PFSK-1 (cell line): Measurements from ENCODE around the gene HMGN4.

Experiments used
- FOXP2 ChIP-seq: optimal IDR thresholded peaks from 2 replicates; pipeline ENCODE3; 2011; ENCODE audit warnings: borderline replicate concordance, control low read depth, inconsistent platforms; ENCODE audit not compliant: insufficient read depth; ENCODE audit errors: extremely low read length, extremely low read depth
- POLR2AphosphoS5 ChIP-seq: IDR thresholded peaks from 2 replicates; pipeline ENCODE4 v1.6.1; 2012; ENCODE audit warnings: low read depth, mild to moderate bottlenecking, control low read depth, low read length, moderate library complexity
- REST ChIP-seq, 2 experiments: IDR thresholded peaks; 2 replicates each; pipeline versions ENCODE4 v1.6.1 to v1.8.0; 2011 to 2012; ENCODE audit warnings: low read depth in 2 of 2, low read length in 2 of 2, control low read depth in 1 of 2, inconsistent platforms in 1 of 2, mild to moderate bottlenecking in 1 of 2, moderate library complexity in 1 of 2; ENCODE audit not compliant: insufficient read depth in 1 of 2
- SIN3A ChIP-seq: IDR thresholded peaks from 2 replicates; pipeline ENCODE4 v1.6.1; 2012; ENCODE audit warnings: mild to moderate bottlenecking, low read length, moderate library complexity, borderline replicate concordance; ENCODE audit not compliant: insufficient read depth
- TAF1 ChIP-seq: IDR thresholded peaks from 2 replicates; pipeline ENCODE4 v1.6.1; 2012; ENCODE audit warnings: low read length, control low read depth, borderline replicate concordance; ENCODE audit not compliant: insufficient read depth

DNA sequence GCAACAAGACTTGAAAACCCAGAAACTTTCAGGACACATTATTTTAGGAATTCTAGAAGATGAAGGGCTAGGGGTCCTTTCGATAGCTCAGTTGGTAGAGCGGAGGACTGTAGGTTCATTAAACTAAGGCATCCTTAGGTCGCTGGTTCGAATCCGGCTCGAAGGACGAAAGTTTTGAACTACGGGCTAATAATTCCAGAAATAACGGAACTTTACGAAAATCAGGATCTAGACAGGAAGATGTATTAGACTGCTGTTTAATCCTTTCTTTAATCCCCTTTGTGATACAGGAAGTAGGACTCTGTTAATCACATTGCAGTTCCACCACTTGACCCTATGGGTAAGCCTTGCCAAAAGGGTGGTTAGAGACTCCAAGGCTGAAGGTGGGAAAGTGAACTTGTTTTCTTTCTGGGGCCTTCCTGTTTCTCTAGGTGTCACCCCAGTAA is 37.4 kb downstream of the HMGN4 start:
- TF ChIP-seq POLR2AphosphoS5 (no peak), SIN3A (no peak), TAF1 (no peak), REST (IDR thresholded peaks at IDR 0.05; ENCODE audit: insufficient read depth in 1 of 2, low read depth in 2 of 2, low read length in 2 of 2) (no peak), FOXP2 (no peak)
